Activated CD4-positive, alpha-beta T cell treated with anti-CD3 and anti-CD28 coated beads, Interleukin-2, amount 10 ng/mL, durations not matched to agents 7 days and 5 days (primary cell): ENCODE data around the gene PTPN6. TPM values are rescaled to one million over a fixed set of nuclear protein-coding genes. Genes with fewer than 3 reads are reported as not detected.

Experiments
- CTCF ChIA-PET: fragments of 350-600 bp; sonication (Branson Sonifier 250); formaldehyde crosslinking; loops from one replicate; lab custom pipeline; 2021; ENCODE audit warnings: antibody characterized with exemption; lab: Charles Lee
- POLR2A ChIA-PET: fragments of 350-600 bp; sonication (Branson Sonifier 250); formaldehyde crosslinking; loops from one replicate; lab custom pipeline; 2021; ENCODE audit warnings: antibody characterized with exemption; lab: Charles Lee
- DNase-seq: peaks from one replicate; pipeline ENCODE4 v3.0.0-alpha.2; 2020
- H3K27ac Mint-ChIP-seq: one replicate; pipeline ENCODE4 v1.8.0; 2021; ENCODE audit warnings: mild to moderate bottlenecking, moderate library complexity, mixed read lengths
- H3K27me3 Mint-ChIP-seq: one replicate; pipeline ENCODE4 v1.8.0; 2021; ENCODE audit warnings: mixed read lengths
- H3K36me3 Mint-ChIP-seq: one replicate; pipeline ENCODE4 v1.8.0; 2021; ENCODE audit warnings: low read depth, mixed read lengths
- H3K4me1 Mint-ChIP-seq: one replicate; pipeline ENCODE4 v1.8.0; 2021; ENCODE audit warnings: mixed read lengths
- H3K4me3 Mint-ChIP-seq: one replicate; pipeline ENCODE4 v1.8.0; 2021; ENCODE audit warnings: mild to moderate bottlenecking, moderate library complexity, mixed read lengths
- H3K9me3 Mint-ChIP-seq: one replicate; pipeline ENCODE4 v1.8.0; 2021; ENCODE audit warnings: mixed read lengths
- total RNA-seq, 2 experiments: library from RNA; stranded (reverse); gene quantifications; one replicate each; pipeline ENCODE4 v1.2.3, GENCODE V29; 2021

The PTPN6 gene
- total RNA-seq, 2 experiments from 2014 or later, result 346 to 354 TPM

DNA sequence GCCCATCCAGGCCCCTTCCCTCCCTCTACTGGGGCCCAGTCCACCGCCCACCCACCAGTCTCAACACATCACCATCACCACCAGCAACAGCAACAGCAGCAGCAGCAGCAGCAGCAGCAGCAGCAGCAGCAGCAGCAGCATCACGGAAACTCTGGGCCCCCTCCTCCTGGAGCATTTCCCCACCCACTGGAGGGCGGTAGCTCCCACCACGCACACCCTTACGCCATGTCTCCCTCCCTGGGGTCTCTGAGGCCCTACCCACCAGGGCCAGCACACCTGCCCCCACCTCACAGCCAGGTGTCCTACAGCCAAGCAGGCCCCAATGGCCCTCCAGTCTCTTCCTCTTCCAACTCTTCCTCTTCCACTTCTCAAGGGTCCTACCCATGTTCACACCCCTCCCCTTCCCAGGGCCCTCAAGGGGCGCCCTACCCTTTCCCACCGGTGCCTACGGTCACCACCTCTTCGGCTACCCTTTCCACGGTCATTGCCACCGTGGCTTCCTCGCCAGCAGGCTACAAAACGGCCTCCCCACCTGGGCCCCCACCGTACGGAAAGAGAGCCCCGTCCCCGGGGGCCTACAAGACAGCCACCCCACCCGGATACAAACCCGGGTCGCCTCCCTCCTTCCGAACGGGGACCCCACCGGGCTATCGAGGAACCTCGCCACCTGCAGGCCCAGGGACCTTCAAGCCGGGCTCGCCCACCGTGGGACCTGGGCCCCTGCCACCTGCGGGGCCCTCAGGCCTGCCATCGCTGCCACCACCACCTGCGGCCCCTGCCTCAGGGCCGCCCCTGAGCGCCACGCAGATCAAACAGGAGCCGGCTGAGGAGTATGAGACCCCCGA is 14.3 kb upstream of the PTPN6 start:
- H3K36me3 Mint-ChIP-seq, result peaks cover 31% of the 10 kb centered on the region
- CTCF ChIA-PET, result interaction anchor here (0.8 to 17.8 kb wide), 16 partner anchors 8 to 184 kb away, joined by 3 to 388 read pairs (median 8); partner anchors contain the start of genes ATN1, CDCA3, MLF2 and PTPN6
- H3K4me1 Mint-ChIP-seq, result peaks cover 60% of the 10 kb centered on the region
- H3K9me3 Mint-ChIP-seq, result no peaks in the 10 kb centered on the region
- POLR2A ChIA-PET, result interaction anchor here (1.1 kb wide), 1 partner anchor 64 kb away, joined by 4 read pairs; the partner anchor contains the start of gene SPSB2
- no peaks in the 10 kb centered on the region for H3K27me3 Mint-ChIP-seq
- H3K27ac Mint-ChIP-seq, result peak overlapping the region; percentile 97
- DNase-seq, result peak; percentile 72
- H3K4me3 Mint-ChIP-seq, result peak overlapping the region; percentile 81

DNA sequence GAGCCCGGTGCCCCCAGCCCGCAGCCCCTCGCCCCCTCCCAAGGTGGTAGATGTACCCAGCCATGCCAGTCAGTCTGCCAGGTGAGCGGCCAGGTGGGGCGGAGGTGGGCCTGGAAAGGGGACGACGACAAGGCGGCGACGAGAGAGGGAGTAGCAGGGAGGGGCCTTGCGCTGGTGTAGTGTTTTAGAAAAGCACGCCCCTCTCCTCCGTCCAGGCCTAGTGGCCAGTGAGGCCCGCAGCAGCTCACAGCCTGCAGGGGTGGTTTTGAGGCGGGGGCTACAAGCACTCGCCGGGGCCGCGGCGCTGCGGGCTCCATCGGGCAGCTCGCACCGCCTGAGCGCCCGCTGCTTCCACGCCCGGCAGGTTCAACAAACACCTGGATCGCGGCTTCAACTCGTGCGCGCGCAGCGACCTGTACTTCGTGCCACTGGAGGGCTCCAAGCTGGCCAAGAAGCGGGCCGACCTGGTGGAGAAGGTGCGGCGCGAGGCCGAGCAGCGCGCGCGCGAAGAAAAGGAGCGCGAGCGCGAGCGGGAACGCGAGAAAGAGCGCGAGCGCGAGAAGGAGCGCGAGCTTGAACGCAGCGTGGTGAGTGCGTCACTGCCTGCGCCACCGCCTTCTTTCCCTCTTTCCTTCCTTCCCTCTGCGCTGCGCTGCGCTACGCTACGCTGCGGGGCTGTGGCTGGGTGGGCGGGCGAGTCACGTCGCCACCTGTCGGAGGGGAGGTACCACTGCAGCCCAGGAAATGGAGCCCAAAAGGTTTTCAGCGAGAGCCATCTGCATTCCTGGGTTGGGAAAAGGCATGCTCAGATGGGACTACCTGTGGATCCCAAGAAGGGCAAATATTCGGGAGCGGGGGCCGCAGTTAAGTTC is 13.4 kb upstream of the PTPN6 start:
- ChIA-PET CTCF (interaction anchor here (0.6 to 17.8 kb wide), 32 partner anchors 9 to 602 kb away, joined by 3 to 388 read pairs (median 4); partner anchors contain the start of genes ATN1, C1RL, CDCA3 and LPCAT3), POLR2A (interaction anchor here (0.8 to 1.1 kb wide), 3 partner anchors 14 to 65 kb away, joined by 3 to 4 read pairs (median 3); partner anchors contain the start of gene SPSB2)
- H3K27ac Mint-ChIP-seq, result peak overlapping the region; percentile 97
- H3K9me3 Mint-ChIP-seq, result no peaks in the 10 kb centered on the region
- no peaks in the 10 kb centered on the region for H3K27me3 Mint-ChIP-seq
- peak overlapping the region; percentile 81 for H3K4me3 Mint-ChIP-seq
- peak; percentile 95 for DNase-seq
- H3K4me1 Mint-ChIP-seq, result peaks cover 59% of the 10 kb centered on the region
- peaks cover 32% of the 10 kb centered on the region for H3K36me3 Mint-ChIP-seq

DNA sequence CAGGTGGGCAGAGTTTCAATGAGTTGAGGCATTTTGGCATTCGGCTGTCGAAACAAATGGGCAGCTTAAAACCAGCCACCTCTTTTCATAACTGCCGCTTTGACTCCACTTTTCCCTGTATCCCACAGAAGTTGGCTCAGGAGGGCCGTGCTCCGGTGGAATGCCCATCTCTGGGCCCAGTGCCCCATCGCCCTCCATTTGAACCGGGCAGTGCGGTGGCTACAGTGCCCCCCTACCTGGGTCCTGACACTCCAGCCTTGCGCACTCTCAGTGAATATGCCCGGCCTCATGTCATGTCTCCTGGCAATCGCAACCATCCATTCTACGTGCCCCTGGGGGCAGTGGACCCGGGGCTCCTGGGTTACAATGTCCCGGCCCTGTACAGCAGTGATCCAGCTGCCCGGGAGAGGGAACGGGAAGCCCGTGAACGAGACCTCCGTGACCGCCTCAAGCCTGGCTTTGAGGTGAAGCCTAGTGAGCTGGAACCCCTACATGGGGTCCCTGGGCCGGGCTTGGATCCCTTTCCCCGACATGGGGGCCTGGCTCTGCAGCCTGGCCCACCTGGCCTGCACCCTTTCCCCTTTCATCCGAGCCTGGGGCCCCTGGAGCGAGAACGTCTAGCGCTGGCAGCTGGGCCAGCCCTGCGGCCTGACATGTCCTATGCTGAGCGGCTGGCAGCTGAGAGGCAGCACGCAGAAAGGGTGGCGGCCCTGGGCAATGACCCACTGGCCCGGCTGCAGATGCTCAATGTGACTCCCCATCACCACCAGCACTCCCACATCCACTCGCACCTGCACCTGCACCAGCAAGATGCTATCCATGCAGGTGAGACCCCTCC is 12.6 kb upstream of the PTPN6 start:
- no peak for DNase-seq
- ChIA-PET CTCF (interaction anchor here (0.9 to 17.8 kb wide), 25 partner anchors 9 to 194 kb away, joined by 3 to 388 read pairs (median 5); partner anchors contain the start of genes ATN1, C1RL, CDCA3 and LPCAT3), POLR2A (interaction anchor here (0.8 to 1.1 kb wide), 3 partner anchors 13 to 66 kb away, joined by 3 to 4 read pairs (median 3); partner anchors contain the start of gene SPSB2)
- H3K36me3 Mint-ChIP-seq, result peaks cover 26% of the 10 kb centered on the region
- H3K9me3 Mint-ChIP-seq, result no peaks in the 10 kb centered on the region
- H3K4me1 Mint-ChIP-seq, result peaks cover 59% of the 10 kb centered on the region
- H3K27me3 Mint-ChIP-seq, result no peaks in the 10 kb centered on the region
- H3K4me3 Mint-ChIP-seq, result peak overlapping the region; percentile 81
- H3K27ac Mint-ChIP-seq, result peak overlapping the region; percentile 97

DNA sequence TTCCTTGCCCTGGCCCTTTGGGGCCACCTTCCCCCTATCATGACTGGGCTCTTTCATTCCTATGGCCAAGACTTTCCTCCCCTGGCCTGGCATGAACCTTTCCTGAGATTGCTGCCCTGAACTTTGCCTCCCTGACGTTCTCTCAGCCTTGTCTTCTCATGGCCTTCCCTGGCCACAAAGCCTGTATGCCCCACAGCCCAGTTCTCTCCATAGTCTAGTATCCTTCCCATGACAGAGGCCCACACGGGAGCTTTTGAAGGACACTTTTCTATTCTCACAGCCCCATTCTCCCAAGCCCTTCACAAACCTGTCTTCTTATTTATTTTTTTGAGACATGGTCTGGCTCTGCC is 12.0 kb upstream of the PTPN6 start:
- DNase-seq, result no peak
- Mint-ChIP-seq H3K36me3 (peaks cover 22% of the 10 kb centered on the region), H3K27ac (peak overlapping the region; percentile 79), H3K27me3 (no peaks in the 10 kb centered on the region), H3K9me3 (no peaks in the 10 kb centered on the region), H3K4me1 (peaks cover 58% of the 10 kb centered on the region), H3K4me3 (no peak overlapping the region)
- ChIA-PET CTCF (interaction anchor here (0.9 to 17.8 kb wide), 13 partner anchors 10 to 186 kb away, joined by 3 to 388 read pairs (median 7); partner anchors contain the start of genes LPCAT3, MLF2 and SPSB2), POLR2A (no interaction called here)

DNA sequence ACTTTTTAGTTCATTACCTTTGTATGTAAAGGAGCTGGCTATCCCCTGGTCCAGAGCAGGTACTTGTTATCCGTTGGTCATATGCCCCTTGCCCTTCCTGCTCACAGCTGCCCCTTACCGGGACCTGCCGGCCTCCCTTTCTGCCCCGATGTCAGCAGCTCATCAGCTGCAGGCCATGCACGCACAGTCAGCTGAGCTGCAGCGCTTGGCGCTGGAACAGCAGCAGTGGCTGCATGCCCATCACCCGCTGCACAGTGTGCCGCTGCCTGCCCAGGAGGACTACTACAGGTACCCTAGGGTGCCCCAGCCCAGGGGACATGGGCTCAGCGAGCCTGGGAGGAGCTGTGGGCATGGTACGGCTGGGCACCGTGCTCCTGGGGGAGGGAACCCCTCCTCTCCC is 9.9 kb upstream of the PTPN6 start:
- Mint-ChIP-seq H3K4me3 (no peak overlapping the region), H3K4me1 (peaks cover 56% of the 10 kb centered on the region), H3K27ac (peak overlapping the region; percentile 38), H3K9me3 (no peaks in the 10 kb centered on the region), H3K36me3 (peaks cover 10% of the 10 kb centered on the region), H3K27me3 (no peaks in the 10 kb centered on the region)
- no peak for DNase-seq
- ChIA-PET CTCF (interaction anchor here (1.4 to 17.8 kb wide), 6 partner anchors 16 to 168 kb away, joined by 4 to 388 read pairs (median 6); partner anchors contain the start of genes C1RL, ENO2 and SPSB2), POLR2A (no interaction called here)

DNA sequence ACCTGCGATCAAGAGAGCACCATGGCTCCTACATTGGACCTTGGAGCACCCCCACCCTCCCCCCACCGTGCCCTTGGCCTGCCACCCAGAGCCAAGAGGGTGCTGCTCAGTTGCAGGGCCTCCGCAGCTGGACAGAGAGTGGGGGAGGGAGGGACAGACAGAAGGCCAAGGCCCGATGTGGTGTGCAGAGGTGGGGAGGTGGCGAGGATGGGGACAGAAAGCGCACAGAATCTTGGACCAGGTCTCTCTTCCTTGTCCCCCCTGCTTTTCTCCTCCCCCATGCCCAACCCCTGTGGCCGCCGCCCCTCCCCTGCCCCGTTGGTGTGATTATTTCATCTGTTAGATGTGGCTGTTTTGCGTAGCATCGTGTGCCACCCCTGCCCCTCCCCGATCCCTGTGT is 9.4 kb upstream of the PTPN6 start:
- no peak overlapping the region for H3K4me3 Mint-ChIP-seq
- peaks cover 6% of the 10 kb centered on the region for H3K36me3 Mint-ChIP-seq
- no peaks in the 10 kb centered on the region for H3K27me3 Mint-ChIP-seq
- H3K4me1 Mint-ChIP-seq, result peaks cover 55% of the 10 kb centered on the region
- ChIA-PET CTCF (interaction anchor here (1.4 to 17.8 kb wide), 5 partner anchors 16 to 69 kb away, joined by 4 to 388 read pairs (median 6); partner anchors contain the start of genes ENO2 and SPSB2), POLR2A (no interaction called here)
- DNase-seq, result no peak
- no peak overlapping the region for H3K27ac Mint-ChIP-seq
- H3K9me3 Mint-ChIP-seq, result no peaks in the 10 kb centered on the region

DNA sequence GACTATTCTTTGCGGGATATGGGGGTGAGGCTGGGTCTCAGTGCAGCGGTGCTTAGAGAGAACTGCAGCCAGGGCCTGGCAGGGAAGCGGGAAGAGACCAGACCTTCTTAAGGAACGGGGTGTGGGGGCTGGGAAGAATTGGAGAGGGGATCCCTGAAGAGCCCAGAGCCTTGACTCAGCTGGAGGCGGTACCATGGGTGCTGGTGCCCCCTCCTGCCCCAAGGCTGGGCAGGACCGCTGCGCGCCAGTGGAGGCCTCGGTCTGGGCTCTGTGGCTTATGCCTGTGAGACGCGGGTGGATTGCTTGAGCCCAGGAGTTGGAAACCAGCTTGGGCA is 8.9 kb upstream of the PTPN6 start:
- ChIA-PET POLR2A (no interaction called here), CTCF (interaction anchor here (5.3 to 17.8 kb wide), 2 partner anchors 17 to 18 kb away, joined by 49 to 388 read pairs; no protein-coding TSS in a partner anchor)
- Mint-ChIP-seq H3K27me3 (no peaks in the 10 kb centered on the region), H3K27ac (peak overlapping the region; percentile 96), H3K4me3 (no peak overlapping the region), H3K9me3 (no peaks in the 10 kb centered on the region), H3K4me1 (peaks cover 57% of the 10 kb centered on the region), H3K36me3 (peaks cover 3% of the 10 kb centered on the region)
- DNase-seq, result no peak

DNA sequence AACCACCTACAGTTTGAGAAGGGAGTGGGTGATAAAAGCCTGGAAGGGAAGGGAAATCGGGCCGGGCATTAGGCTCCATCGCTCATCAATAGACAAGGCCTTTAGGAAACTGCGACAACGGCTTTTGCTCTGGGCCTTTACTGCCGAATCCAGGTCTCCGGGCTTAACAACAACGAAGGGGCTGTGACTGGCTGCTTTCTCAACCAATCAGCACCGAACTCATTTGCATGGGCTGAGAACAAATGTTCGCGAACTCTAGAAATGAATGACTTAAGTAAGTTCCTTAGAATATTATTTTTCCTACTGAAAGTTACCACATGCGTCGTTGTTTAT is 7.8 kb upstream of the PTPN6 start:
- Mint-ChIP-seq H3K4me3 (peak overlapping the region; percentile 97), H3K27ac (peak overlapping the region; percentile 96), H3K4me1 (peaks cover 64% of the 10 kb centered on the region), H3K27me3 (no peaks in the 10 kb centered on the region), H3K36me3 (peaks cover 5% of the 10 kb centered on the region), H3K9me3 (no peaks in the 10 kb centered on the region)
- POLR2A ChIA-PET, result interaction anchor here (0.6 to 4.5 kb wide), 16 partner anchors 9 to 169 kb away, joined by 3 to 36 read pairs (median 6); partner anchors contain the start of genes C1RL, SPSB2, TPI1 and USP5
- peak; percentile 91 for DNase-seq
- CTCF ChIA-PET, result interaction anchor here (0.6 to 17.8 kb wide), 16 partner anchors 9 to 169 kb away, joined by 3 to 388 read pairs (median 7); partner anchors contain the start of genes C1RL and SPSB2

DNA sequence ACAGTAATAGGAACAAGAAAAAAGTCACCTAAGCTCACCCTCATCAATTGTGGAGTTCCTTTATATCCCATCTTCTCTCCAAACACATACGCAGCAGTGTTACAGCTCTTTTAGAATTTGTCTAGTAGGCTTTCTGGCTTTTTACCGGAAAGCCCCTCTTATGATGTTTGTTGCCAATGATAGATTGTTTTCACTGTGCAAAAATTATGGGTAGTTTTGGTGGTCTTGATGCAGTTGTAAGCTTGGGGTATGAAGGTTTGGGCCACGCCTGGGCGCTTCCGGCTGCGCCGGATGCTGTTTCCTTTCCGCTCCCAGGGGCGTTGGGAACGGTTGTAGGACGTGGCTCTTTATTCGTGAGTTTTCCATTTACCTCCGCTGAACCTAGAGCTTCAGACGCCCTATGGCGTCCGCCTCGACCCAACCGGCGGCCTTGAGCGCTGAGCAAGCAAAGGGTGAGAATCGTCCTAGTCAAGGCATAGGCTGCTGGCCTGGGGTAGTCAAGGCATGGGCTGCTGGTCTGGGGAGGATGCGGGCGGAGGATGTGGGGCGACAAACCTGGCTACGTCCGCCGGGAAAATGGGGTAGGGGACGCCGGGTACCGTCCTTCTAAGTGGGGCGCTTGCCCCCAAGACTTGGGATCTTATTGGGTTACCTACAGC is 7.3 kb upstream of the PTPN6 start, which contains the start of the genes C12orf57 and RNU7-1:
Gene C12orf57 (plus strand): TSS at position 301 of the 659 bp plus-strand sequence. CDS start 100 bp downstream, at position 401.
Gene RNU7-1 (plus strand): TSS at position 95 of the 659 bp plus-strand sequence.
- Mint-ChIP-seq H3K36me3 (peaks cover 5% of the 10 kb centered on the region), H3K27ac (peak within 1 kb of the TSS; percentile 96), H3K27me3 (no peaks in the 10 kb centered on the region), H3K4me1 (peaks cover 66% of the 10 kb centered on the region), H3K4me3 (peak within 1 kb of the TSS; percentile 97), H3K9me3 (no peaks in the 10 kb centered on the region)
- ChIA-PET POLR2A (interaction anchor here (0.6 to 4.5 kb wide), 18 partner anchors 9 to 169 kb away, joined by 3 to 36 read pairs (median 5); partner anchors contain the start of genes C1RL, SPSB2, TPI1 and USP5), CTCF (interaction anchor here (0.6 to 17.8 kb wide), 23 partner anchors 9 to 1065 kb away, joined by 3 to 388 read pairs (median 5); partner anchors contain the start of genes C1RL, SPSB2 and ZNF384)
- peak; percentile 85 for DNase-seq

DNA sequence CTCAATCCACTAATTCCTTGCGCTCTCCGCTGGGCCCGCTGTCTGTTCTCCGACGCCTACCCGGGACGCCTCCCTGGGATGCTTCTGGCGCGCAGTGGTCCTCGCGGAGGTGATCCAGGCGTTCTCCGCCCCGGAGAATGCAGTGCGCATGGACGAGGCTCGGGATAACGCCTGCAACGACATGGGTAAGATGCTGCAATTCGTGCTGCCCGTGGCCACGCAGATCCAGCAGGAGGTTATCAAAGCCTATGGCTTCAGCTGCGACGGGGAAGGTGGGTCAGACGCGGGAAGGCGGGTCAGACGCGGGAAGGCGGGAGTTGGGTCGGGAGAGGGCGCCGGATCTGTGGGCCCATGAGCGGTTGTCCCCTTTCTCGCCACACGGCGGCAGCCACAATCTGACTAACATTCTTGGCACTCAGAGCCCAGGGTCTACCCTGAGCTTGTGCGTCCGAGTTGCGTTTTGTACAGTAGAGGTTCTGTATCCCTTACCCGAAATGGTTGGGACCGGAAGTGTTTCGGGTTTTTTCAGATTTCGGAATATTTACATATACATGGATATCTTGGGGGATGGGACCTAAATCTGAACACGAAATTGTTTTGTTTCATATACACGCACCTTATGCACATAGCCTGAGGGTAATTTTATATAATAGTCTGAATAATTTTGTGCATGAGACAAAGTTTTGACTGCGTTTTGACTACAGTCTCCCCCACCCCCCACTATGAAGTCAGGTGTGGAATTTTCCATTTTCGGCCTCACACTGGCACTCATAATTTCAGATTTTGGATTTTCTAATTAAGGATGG is 6.6 kb upstream of the PTPN6 start:
- Mint-ChIP-seq H3K9me3 (no peaks in the 10 kb centered on the region), H3K27ac (peak overlapping the region; percentile 96), H3K36me3 (peaks cover 5% of the 10 kb centered on the region), H3K4me1 (peaks cover 68% of the 10 kb centered on the region), H3K4me3 (peak overlapping the region; percentile 97), H3K27me3 (no peaks in the 10 kb centered on the region)
- ChIA-PET CTCF (interaction anchor here (0.6 to 17.8 kb wide), 22 partner anchors 8 to 1064 kb away, joined by 3 to 388 read pairs (median 4); partner anchors contain the start of genes C1RL, SPSB2 and ZNF384), POLR2A (interaction anchor here (0.5 to 4.5 kb wide), 17 partner anchors 8 to 168 kb away, joined by 3 to 36 read pairs (median 5); partner anchors contain the start of genes C1RL, SPSB2 and USP5)
- peak; percentile 92 for DNase-seq
